ENCODE measurements around the gene TICAM2. TPM values are rescaled to one million over a fixed set of nuclear protein-coding genes. Genes with fewer than 3 reads are reported as not detected.

Gene TICAM2
- total RNA-seq, 2 experiments from 2014 or later = 0.30 to 0.50 TPM

- TF ChIP-seq, protein P1, sequence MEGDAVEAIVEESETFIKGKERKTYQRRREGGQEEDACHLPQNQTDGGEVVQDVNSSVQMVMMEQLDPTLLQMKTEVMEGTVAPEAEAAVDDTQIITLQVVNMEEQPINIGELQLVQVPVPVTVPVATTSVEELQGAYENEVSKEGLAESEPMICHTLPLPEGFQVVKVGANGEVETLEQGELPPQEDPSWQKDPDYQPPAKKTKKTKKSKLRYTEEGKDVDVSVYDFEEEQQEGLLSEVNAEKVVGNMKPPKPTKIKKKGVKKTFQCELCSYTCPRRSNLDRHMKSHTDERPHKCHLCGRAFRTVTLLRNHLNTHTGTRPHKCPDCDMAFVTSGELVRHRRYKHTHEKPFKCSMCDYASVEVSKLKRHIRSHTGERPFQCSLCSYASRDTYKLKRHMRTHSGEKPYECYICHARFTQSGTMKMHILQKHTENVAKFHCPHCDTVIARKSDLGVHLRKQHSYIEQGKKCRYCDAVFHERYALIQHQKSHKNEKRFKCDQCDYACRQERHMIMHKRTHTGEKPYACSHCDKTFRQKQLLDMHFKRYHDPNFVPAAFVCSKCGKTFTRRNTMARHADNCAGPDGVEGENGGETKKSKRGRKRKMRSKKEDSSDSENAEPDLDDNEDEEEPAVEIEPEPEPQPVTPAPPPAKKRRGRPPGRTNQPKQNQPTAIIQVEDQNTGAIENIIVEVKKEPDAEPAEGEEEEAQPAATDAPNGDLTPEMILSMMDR (IDR thresholded peaks at IDR 0.05) = no peak
- H3K36me3 ChIP-seq (ENCODE audit: insufficient read depth, low read length) = no peaks in the 10 kb centered on the region
- CTCF ChIA-PET = no interaction called here
- H3K4me3 Mint-ChIP-seq = no peak overlapping the region
- ATAC-seq (ENCODE audit: poor library complexity) (no peak), DNase-seq (no peak)
- no peak overlapping the region for H3K27ac ChIP-seq (ENCODE audit: low read depth in 1 of 2, low read length in 2 of 2)
- POLR2A ChIA-PET = no interaction called here
- no peak overlapping the region for H3K4me3 ChIP-seq (ENCODE audit: low read length)
- no peak overlapping the region for H3K27ac Mint-ChIP-seq
- H3K9me3 Mint-ChIP-seq = no peaks in the 10 kb centered on the region
- H3K4me1 Mint-ChIP-seq (ENCODE audit: low read depth) = no peaks in the 10 kb centered on the region
- no peaks in the 10 kb centered on the region for H3K27me3 Mint-ChIP-seq
- H3K27me3 ChIP-seq (ENCODE audit: control insufficient read depth in 1 of 2, insufficient read depth in 2 of 2, low read length in 2 of 2) = no peaks in the 10 kb centered on the region
- intact Hi-C loops (cut with DNase I, micrococcal nuclease) = no loop called here
- no peaks in the 10 kb centered on the region for H3K4me1 ChIP-seq (ENCODE audit: insufficient read depth, low read length)
- H3K9me3 ChIP-seq (ENCODE audit: control insufficient read depth in 1 of 2, insufficient read depth in 1 of 2, low read length in 2 of 2) = no peaks in the 10 kb centered on the region
- H3K36me3 Mint-ChIP-seq (ENCODE audit: low read depth) = no peaks in the 10 kb centered on the region
Measured at GRCh38 chr5:115578657-115579056, 23.6 kb downstream of the TICAM2 start.

- H3K36me3 ChIP-seq (ENCODE audit: insufficient read depth, low read length) = no peaks in the 10 kb centered on the region
- Mint-ChIP-seq H3K4me3 (no peak overlapping the region), H3K36me3 (ENCODE audit: low read depth) (no peaks in the 10 kb centered on the region), H3K4me1 (ENCODE audit: low read depth) (no peaks in the 10 kb centered on the region), H3K9me3 (no peaks in the 10 kb centered on the region), H3K27ac (no peak overlapping the region), H3K27me3 (no peaks in the 10 kb centered on the region)
- H3K27me3 ChIP-seq (ENCODE audit: control insufficient read depth in 1 of 2, insufficient read depth in 2 of 2, low read length in 2 of 2) = no peaks in the 10 kb centered on the region
- CTCF ChIA-PET = no interaction called here
- intact Hi-C loops (cut with DNase I, micrococcal nuclease) = no loop called here
- H3K27ac ChIP-seq (ENCODE audit: low read depth in 1 of 2, low read length in 2 of 2) = no peak overlapping the region
- no peak overlapping the region for H3K4me3 ChIP-seq (ENCODE audit: low read length)
- DNase-seq = no peak
- no peaks in the 10 kb centered on the region for H3K9me3 ChIP-seq (ENCODE audit: control insufficient read depth in 1 of 2, insufficient read depth in 1 of 2, low read length in 2 of 2)
- TF ChIP-seq, protein P1 (IDR thresholded peaks at IDR 0.05) = no peak
- no peak for ATAC-seq (ENCODE audit: poor library complexity)
- POLR2A ChIA-PET = no interaction called here
- no peaks in the 10 kb centered on the region for H3K4me1 ChIP-seq (ENCODE audit: insufficient read depth, low read length)
Measured at GRCh38 chr5:115577741-115578140, 24.5 kb downstream of the TICAM2 start.

- no peaks in the 10 kb centered on the region for H3K9me3 Mint-ChIP-seq
Measured at GRCh38 chr5:115577329-115577728, 24.9 kb downstream of the TICAM2 start.

More at GRCh38 chr5:115577329-115577728, 24.9 kb downstream of the TICAM2 start:
- Mint-ChIP-seq H3K4me3 (no peak overlapping the region), H3K27ac (no peak overlapping the region), H3K36me3 (ENCODE audit: low read depth) (no peaks in the 10 kb centered on the region), H3K4me1 (ENCODE audit: low read depth) (no peaks in the 10 kb centered on the region), H3K27me3 (no peaks in the 10 kb centered on the region)
- Histone ChIP-seq H3K36me3 (ENCODE audit: insufficient read depth, low read length) (no peaks in the 10 kb centered on the region), H3K27ac (ENCODE audit: low read depth in 1 of 2, low read length in 2 of 2) (no peak overlapping the region), H3K4me1 (ENCODE audit: insufficient read depth, low read length) (no peaks in the 10 kb centered on the region), H3K27me3 (ENCODE audit: control insufficient read depth in 1 of 2, insufficient read depth in 2 of 2, low read length in 2 of 2) (no peaks in the 10 kb centered on the region), H3K4me3 (ENCODE audit: low read length) (no peak overlapping the region), H3K9me3 (ENCODE audit: control insufficient read depth in 1 of 2, insufficient read depth in 1 of 2, low read length in 2 of 2) (no peaks in the 10 kb centered on the region)
- CTCF ChIA-PET = interaction anchor here (1.5 kb wide), 1 partner anchor 267 kb away, joined by 4 read pairs; no protein-coding TSS in a partner anchor
- intact Hi-C loops (cut with DNase I, micrococcal nuclease) = no loop called here
- POLR2A ChIA-PET = interaction anchor here (0.6 to 0.7 kb wide), 2 partner anchors 352 to 588 kb away, joined by 3 to 4 read pairs; no protein-coding TSS in a partner anchor
- ATAC-seq (ENCODE audit: poor library complexity) (no peak), DNase-seq (no peak)
- TF ChIP-seq, protein P1 (IDR thresholded peaks at IDR 0.05) = no peak

Measured in CD4-positive, alpha-beta T cell (primary cell).